Central memory CD8-positive, alpha-beta T cell (primary cell): ENCODE results near the gene JMJD1C.

Source experiments
- ATAC-seq: fragments of 150-1000 bp; cut with Tn5 transposase; replicated peaks from 2 replicates; pipeline ENCODE4 v1.10.0; 2022; ENCODE audit warnings: mild to moderate bottlenecking, moderate FRiP score, moderate number of reproducible peaks; ENCODE audit not compliant: poor library complexity, severe bottlenecking; ENCODE audit errors: extremely low read depth
- DNase-seq, 2 donors: peaks; one replicate each; pipeline ENCODE4 v3.0.0; 2021; ENCODE audit warnings: low spot score in 2 of 2
- H3K27ac Mint-ChIP-seq: one replicate; pipeline ENCODE4 v1.8.0; 2022; ENCODE audit warnings: low read depth, mild to moderate bottlenecking, moderate library complexity, mixed read lengths
- H3K27me3 Mint-ChIP-seq: one replicate; pipeline ENCODE4 v1.8.0; 2022; ENCODE audit warnings: mixed read lengths
- H3K36me3 Mint-ChIP-seq: one replicate; pipeline ENCODE4 v1.8.0; 2022; ENCODE audit warnings: mild to moderate bottlenecking, moderate library complexity, mixed read lengths; ENCODE audit not compliant: insufficient read depth
- H3K4me1 Mint-ChIP-seq: one replicate; pipeline ENCODE4 v1.8.0; 2022; ENCODE audit warnings: mixed read lengths
- H3K4me3 Mint-ChIP-seq: one replicate; pipeline ENCODE4 v1.8.0; 2022; ENCODE audit warnings: mild to moderate bottlenecking, moderate library complexity, mixed read lengths
- H3K9me3 Mint-ChIP-seq: one replicate; pipeline ENCODE4 v1.8.0; 2022; ENCODE audit warnings: mixed read lengths

Gene JMJD1C

GRCh38 chr10:63261496-63261895 is 204.3 kb downstream of the JMJD1C start:
- H3K4me3 Mint-ChIP-seq: peak overlapping the region; percentile 13
- no peaks in the 10 kb centered on the region for H3K9me3 Mint-ChIP-seq
- ATAC-seq (no peak), DNase-seq (no peak)
- no peak overlapping the region for H3K27ac Mint-ChIP-seq
- peaks cover 51% of the 10 kb centered on the region for H3K4me1 Mint-ChIP-seq
- peaks cover 33% of the 10 kb centered on the region for H3K36me3 Mint-ChIP-seq
- no peaks in the 10 kb centered on the region for H3K27me3 Mint-ChIP-seq

- Mint-ChIP-seq H3K27me3 (no peaks in the 10 kb centered on the region), H3K4me1 (peaks cover 57% of the 10 kb centered on the region), H3K36me3 (peaks cover 34% of the 10 kb centered on the region), H3K4me3 (peak overlapping the region; percentile 13), H3K27ac (no peak overlapping the region), H3K9me3 (no peaks in the 10 kb centered on the region)
- DNase-seq: no peak
- no peak for ATAC-seq
These were observed 204.9 kb downstream of the JMJD1C start for GRCh38 chr10:63260860-63261251.

- Mint-ChIP-seq H3K36me3 (peaks cover 34% of the 10 kb centered on the region), H3K4me1 (peaks cover 60% of the 10 kb centered on the region), H3K27me3 (no peaks in the 10 kb centered on the region), H3K9me3 (no peaks in the 10 kb centered on the region), H3K4me3 (peak overlapping the region; percentile 13), H3K27ac (no peak overlapping the region)
- DNase-seq: no peak
- ATAC-seq: no peak
These were observed 205.5 kb downstream of the JMJD1C start for GRCh38 chr10:63260103-63260859.

- peak overlapping the region; percentile 12 for H3K27ac Mint-ChIP-seq
- H3K27me3 Mint-ChIP-seq: no peaks in the 10 kb centered on the region
- peaks cover 69% of the 10 kb centered on the region for H3K4me1 Mint-ChIP-seq
- ATAC-seq (no peak), DNase-seq (no peak)
- H3K9me3 Mint-ChIP-seq: no peaks in the 10 kb centered on the region
- H3K4me3 Mint-ChIP-seq: no peak overlapping the region
- peaks cover 34% of the 10 kb centered on the region for H3K36me3 Mint-ChIP-seq
These were observed 206.7 kb downstream of the JMJD1C start for GRCh38 chr10:63258920-63259678.

- Mint-ChIP-seq H3K9me3 (no peaks in the 10 kb centered on the region), H3K27ac (peak overlapping the region; percentile 6), H3K4me1 (peaks cover 79% of the 10 kb centered on the region), H3K4me3 (no peak overlapping the region), H3K36me3 (peaks cover 35% of the 10 kb centered on the region), H3K27me3 (no peaks in the 10 kb centered on the region)
- DNase-seq (no peak), ATAC-seq (no peak)
These were observed 208.0 kb downstream of the JMJD1C start for GRCh38 chr10:63257778-63258177.

- Mint-ChIP-seq H3K9me3 (no peaks in the 10 kb centered on the region), H3K4me3 (no peak overlapping the region), H3K27ac (peak overlapping the region; percentile 52), H3K27me3 (no peaks in the 10 kb centered on the region), H3K36me3 (peaks cover 32% of the 10 kb centered on the region), H3K4me1 (peaks cover 79% of the 10 kb centered on the region)
- ATAC-seq (no peak), DNase-seq (no peak)
These were observed 209.6 kb downstream of the JMJD1C start for GRCh38 chr10:63256009-63256773.

- H3K36me3 Mint-ChIP-seq: peaks cover 25% of the 10 kb centered on the region
- no peaks in the 10 kb centered on the region for H3K27me3 Mint-ChIP-seq
- H3K4me3 Mint-ChIP-seq: no peak overlapping the region
- DNase-seq: no peak
- H3K27ac Mint-ChIP-seq: peak overlapping the region; percentile 81
- no peaks in the 10 kb centered on the region for H3K9me3 Mint-ChIP-seq
- H3K4me1 Mint-ChIP-seq: peaks cover 77% of the 10 kb centered on the region
- no peak for ATAC-seq
These were observed 210.5 kb downstream of the JMJD1C start for GRCh38 chr10:63255316-63255715.

GRCh38 chr10:63253040-63253439 is 212.7 kb downstream of the JMJD1C start:
- no peak overlapping the region for H3K4me3 Mint-ChIP-seq
- H3K9me3 Mint-ChIP-seq: no peaks in the 10 kb centered on the region
- H3K27me3 Mint-ChIP-seq: no peaks in the 10 kb centered on the region
- H3K27ac Mint-ChIP-seq: no peak overlapping the region
- H3K4me1 Mint-ChIP-seq: peaks cover 59% of the 10 kb centered on the region
- DNase-seq (no peak), ATAC-seq (no peak)
- H3K36me3 Mint-ChIP-seq: peaks cover 29% of the 10 kb centered on the region

GRCh38 chr10:63252095-63252762 is 213.5 kb downstream of the JMJD1C start:
- no peak overlapping the region for H3K4me3 Mint-ChIP-seq
- no peak for ATAC-seq
- no peak for DNase-seq
- peaks cover 31% of the 10 kb centered on the region for H3K36me3 Mint-ChIP-seq
- no peak overlapping the region for H3K27ac Mint-ChIP-seq
- peaks cover 59% of the 10 kb centered on the region for H3K4me1 Mint-ChIP-seq
- H3K9me3 Mint-ChIP-seq: no peaks in the 10 kb centered on the region
- H3K27me3 Mint-ChIP-seq: no peaks in the 10 kb centered on the region

- Mint-ChIP-seq H3K27me3 (no peaks in the 10 kb centered on the region), H3K4me1 (peaks cover 63% of the 10 kb centered on the region), H3K4me3 (no peak overlapping the region), H3K9me3 (no peaks in the 10 kb centered on the region), H3K27ac (no peak overlapping the region), H3K36me3 (peaks cover 27% of the 10 kb centered on the region)
- DNase-seq (no peak), ATAC-seq (no peak)
These were observed 215.7 kb downstream of the JMJD1C start for GRCh38 chr10:63250032-63250431.

GRCh38 chr10:63247771-63248170 is 218.0 kb downstream of the JMJD1C start:
- peaks cover 57% of the 10 kb centered on the region for H3K4me1 Mint-ChIP-seq
- no peaks in the 10 kb centered on the region for H3K27me3 Mint-ChIP-seq
- H3K36me3 Mint-ChIP-seq: peaks cover 18% of the 10 kb centered on the region
- peak overlapping the region; percentile 62 for H3K27ac Mint-ChIP-seq
- DNase-seq: no peak
- no peak for ATAC-seq
- H3K9me3 Mint-ChIP-seq: no peaks in the 10 kb centered on the region
- H3K4me3 Mint-ChIP-seq: no peak overlapping the region

GRCh38 chr10:63246356-63246755 is 219.4 kb downstream of the JMJD1C start:
- no peak for ATAC-seq

More at GRCh38 chr10:63246356-63246755, 219.4 kb downstream of the JMJD1C start:
- no peak overlapping the region for H3K4me3 Mint-ChIP-seq
- DNase-seq: no peak
- peaks cover 55% of the 10 kb centered on the region for H3K4me1 Mint-ChIP-seq
- H3K27ac Mint-ChIP-seq: peak overlapping the region; percentile 62
- H3K36me3 Mint-ChIP-seq: peaks cover 18% of the 10 kb centered on the region
- H3K27me3 Mint-ChIP-seq: no peaks in the 10 kb centered on the region
- no peaks in the 10 kb centered on the region for H3K9me3 Mint-ChIP-seq
